ENCODE measurements around the gene SRPK2.
A peak's percentile ranks its signal among the peaks of the same experiment; 100 is the strongest.
"Not testable (repeated sequence)": the region's sequence is repeated elsewhere in the genome, so short reads cannot be mapped to it uniquely, and the experiment has no call there.

Gene SRPK2

DNA sequence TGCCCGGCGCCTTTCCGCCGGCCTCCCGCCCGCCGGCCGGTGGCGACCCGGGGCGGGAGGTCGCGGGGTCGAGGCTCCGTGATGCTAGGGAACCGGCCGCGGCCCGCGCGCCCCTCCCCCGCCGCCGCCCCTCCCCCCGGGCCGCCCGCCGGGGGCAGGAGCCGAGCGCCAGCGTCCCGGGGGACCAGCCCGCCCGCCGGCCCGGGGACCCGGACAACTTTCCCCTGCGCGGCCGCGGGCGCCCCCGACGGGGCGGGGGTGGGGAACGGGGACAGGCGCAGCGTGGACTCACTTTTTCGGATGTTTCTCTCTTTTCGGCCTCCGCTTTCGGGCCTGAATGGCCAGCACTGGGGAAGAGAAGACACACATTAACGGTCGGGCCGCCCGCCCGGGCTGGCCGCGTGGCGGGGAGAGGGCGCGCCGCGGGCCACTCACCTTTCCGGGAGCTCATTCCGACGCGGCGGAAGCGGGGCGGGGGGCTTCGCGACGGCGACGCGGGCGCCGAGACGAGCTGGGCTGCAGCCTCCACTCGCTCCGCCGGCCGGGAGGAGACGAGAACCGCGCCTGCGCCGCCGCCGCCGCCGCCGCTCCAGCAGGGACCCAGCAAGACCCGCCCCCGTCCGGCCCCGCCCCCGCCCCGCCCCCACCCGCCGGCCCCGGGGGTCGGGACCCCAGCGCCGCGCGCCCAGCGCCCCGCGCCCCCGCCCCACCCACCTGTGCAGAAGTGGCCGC is at the start of gene SRPK2:
TSS of gene SRPK2 (minus strand) at position 566 of the 732 bp plus-strand sequence.
- DNase-seq, result peak; percentile 91

DNA sequence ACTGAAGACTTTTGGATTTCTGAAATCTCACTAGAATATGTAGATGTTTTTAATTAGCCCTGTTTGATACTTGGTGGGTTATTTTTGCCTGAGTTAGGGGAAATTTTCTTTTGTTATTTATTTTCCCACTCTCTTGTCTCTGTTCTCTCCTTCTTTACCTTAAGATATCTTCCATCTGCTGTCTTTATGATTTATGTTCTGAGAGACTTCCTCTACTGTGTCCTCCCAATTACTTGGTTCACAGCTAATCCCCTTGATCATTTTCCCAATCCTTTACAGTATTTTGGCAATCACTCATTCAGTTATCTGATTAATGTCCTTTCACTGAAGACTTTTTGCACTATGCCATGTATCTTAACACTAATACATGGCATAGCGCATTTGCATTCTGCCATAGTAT is 49.5 kb upstream of the SRPK2 start:
- DNase-seq, result no peak

DNA sequence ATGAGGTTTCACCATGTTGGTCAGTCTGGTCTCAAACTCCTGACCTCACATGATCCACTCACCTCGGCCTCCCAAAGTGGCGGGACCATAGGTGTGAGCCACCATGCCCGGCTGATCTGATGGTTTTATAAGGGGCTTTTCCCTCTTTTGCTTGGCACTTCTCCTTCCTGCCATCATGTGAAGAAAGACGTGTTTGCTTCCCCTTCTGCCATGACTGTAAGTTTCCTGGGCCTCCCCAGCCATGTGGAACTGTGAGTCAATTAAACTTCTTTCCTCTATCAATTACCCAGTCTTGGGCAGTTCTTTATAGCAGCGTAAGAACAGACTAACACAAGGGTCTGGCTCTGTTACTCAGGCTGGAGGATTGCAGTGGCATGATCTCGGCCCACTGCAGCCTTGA is 48.6 kb upstream of the SRPK2 start:
- DNase-seq, result not testable (repeated sequence)

DNA sequence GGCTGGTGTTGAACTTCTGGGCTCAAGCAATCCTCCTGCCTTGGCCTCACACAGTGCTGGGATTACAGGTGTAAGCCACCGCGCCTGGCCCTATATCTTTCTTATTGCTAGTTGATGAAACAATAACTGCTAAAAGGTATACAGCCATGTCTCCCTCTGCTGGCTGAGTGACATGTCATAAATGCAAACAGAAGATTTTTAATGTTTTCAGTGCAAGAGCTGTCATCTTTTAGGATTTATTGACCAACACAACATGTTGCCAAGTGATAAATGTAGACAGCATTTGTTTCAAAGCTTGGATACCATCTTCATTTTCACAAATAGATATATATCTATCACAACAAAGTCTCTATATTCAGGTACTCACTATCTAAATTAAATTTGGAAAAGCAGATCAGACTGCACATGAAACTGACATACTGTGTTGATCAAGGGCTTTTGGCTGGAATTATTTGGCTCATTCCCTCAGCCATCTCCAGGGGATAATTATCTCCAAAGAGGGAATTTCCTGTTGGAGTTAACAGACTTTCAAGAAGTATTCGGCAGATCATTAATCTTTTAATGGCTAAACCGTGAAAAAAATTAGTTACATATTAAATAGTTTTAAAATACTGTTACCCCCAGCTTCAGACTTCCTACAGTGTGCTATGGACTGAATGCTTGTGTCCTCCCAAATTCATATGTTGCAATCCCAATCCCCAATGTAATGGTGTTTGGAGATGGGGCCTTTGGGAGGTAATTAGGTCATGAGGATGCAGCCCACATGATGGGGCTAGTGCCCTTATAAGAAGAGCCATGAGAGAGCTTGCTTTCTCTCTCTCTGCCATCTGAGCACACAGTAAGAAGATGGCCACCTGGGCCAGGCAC is 41.3 kb upstream of the SRPK2 start:
- DNase-seq, result peak; percentile 84

DNA sequence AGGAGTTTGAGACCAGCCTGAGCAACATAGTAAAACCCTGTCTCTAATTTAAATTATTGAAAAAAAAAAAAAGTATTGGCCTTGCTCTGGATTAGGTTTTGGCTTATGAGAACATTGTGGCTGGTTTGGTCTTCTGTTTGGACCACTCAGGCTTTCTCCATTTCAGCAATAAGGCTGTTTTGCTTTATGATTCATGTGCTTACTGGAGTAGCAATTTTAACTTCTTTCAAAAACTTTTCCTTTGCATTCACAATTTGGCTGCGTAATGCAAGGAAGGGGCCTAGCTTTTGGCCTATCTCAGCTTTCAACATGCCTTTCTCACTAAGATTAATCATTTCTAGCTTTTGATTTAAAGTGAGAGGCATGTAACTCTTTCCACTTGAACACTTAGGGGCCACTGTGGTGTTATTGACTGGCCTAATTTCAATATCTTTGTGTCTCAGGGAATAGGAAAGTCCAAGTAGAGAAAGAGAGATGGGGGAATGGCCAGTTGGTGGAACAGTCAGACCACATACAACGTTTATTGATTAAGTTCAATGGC is 38.0 kb upstream of the SRPK2 start:
- DNase-seq, result no peak

DNA sequence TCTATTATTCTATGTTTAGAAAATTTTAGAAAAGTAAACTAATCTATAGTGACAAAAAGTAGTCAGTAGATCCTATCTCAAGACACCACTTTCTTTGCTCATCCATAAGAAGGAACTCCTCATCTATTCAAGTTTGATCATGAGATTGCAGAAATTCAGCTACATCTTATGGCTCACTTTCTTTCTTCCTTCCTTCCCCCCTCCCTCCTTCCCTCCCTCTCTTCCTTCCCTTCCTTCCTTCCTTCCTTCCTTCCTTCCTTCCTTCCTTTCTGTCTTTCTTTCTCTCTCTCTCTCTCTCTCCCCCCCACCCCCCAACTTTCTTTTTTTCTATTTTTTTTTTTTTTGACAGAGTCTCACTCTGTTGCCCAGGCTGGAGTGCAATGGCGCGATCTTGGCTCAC is 35.3 kb upstream of the SRPK2 start:
- DNase-seq, result no peak

DNA sequence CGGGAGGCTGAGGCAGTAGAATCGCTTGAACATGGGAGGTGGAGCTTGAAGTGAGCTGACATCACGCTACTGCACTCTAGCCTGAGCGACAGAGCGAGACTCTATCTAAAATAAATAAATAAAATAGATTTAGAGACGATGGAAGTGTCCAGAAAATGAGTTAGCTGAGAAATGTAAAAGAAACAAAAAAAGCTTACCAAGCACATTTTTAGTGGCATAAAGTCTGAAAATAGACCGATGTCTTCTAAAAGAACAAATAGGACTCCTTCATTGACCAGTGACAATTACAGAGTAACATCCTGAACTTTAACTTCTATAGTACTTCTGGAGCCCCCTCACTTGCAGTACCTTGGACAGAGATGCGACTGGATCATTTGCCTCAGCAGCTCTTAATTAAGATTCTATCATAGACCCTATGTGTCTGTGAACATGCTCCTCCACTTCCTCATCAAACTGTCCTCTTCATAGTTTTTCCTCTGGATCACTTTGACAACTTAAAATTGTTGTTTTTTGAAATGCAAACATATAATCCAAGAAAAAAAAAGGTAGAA is 25.2 kb upstream of the SRPK2 start:
- DNase-seq, result no peak

DNA sequence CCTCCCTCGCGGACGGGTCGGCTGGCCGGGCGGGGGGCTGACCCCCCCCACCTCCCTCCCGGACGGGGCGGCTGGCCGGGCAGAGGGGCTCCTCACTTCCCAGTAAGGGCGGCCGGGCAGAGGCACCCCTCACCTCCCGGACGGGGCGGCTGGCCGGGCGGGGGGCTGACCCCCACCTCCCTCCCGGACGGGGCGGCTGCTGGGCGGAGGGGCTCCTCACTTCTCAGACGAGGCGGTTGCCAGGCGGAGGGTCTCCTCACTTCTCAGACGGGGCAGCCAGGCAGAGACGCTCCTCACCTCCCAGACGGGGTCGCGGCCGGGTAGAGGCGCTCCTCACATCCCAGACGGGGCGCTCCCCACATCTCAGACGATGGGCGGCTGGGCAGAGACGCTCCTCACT is 22.1 kb upstream of the SRPK2 start:
- DNase-seq, result not testable (repeated sequence)

DNA sequence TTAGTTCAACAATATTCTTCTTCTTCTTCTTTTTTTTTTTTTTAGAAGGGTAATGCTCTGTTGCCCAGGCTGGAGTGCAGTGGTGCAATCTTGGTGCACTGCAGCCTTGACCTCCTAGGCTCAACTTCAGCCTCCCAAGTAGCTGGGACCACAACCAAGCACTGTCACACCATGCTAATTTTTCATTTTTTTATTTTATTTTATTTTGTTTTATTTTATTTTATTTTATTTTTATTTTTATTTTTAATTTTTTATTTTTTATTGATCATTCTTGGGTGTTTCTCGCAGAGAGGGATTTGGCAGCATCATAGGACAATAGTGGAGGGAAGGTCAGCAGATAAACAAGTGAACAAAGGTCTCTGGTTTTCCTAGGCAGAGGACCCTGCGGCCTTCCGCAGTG is 21.1 kb upstream of the SRPK2 start:
- DNase-seq, result not testable (repeated sequence)

DNA sequence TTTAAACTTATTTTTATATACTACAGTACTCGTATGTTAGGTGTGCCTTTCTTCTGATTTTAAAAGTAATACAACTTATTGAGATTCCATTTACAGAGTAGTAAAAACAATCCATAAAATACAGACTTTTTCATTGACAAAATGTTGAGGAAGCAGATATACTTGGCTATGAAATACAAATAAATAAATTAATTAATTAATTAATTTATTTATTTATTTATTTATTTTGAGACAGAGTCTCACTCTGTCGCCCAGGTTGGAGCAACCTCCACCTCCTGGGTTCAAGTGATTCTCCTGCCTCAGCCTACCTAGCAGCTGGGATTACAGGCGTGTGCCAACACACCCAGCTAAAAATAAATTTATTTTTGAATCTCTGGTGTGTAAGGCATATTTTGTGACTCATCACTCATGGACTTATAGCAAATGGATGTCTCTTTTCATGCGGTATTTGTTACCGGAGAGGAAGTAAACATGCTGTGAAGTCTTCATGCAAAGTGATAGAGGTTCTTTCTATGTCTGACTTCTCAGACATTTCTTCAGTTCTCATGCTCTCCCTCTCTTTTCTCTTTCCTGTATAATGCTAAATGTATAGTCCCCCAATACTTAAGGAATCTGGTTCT is 20.2 kb upstream of the SRPK2 start:
- DNase-seq, result no peak

DNA sequence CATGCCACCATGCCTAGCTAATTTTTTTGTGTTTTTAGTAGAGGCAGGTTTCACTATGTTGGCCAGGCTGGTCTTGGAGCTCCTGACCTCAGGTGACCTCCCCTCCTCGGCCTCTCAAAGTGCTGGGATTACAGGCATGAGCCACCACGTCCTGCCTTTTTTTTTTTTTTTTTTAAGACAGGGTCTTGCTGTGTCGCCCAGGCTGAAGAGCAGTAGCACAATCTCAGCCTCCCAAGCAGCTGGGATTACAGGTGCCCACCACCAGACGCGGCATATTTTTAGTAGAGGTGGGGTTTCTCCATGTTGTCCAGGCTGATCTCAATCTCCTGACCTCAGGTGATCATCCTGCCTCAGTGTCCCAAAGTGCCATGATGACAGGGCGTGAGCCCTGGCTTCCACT is 14.4 kb upstream of the SRPK2 start:
- DNase-seq, result no peak

DNA sequence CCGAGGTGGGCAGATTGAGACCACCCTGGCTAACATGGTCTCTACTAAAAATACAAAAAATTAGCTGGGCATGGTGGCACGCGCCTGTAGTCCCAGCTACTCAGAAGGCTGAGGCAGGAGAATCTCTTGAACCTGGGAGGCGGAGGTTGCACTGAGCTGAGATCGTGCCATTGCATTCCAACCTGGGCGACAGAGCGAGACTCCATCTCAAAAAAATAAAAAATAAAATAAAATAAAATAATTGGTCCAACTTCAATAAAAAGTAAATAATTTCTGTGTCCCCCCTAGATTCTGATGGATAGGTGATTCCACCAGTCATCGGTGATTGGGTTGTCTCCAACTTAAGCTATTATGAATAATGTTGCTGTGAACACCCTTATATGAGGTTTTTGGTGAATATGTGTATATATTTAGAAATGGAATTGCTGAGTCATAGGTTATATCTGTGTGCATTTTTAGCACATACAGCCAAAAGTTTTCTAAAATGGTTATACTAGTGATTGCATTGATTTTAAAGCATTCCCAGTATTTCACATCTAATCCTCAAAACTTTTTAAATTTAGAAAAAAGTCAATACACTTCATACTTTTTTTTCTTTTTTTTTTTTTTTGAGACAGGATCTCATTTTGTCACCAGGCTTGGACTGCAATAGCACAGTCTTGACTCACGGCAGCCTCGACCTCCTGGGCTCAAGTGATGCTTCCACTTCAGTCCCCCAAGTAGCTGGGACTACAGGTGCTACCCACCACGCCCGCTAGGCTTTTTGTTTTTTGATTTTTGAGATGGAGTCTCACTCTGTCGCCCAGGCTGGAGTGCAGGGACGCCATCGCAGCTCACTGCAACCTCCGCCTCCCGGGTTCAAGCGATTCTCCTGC is 13.7 kb upstream of the SRPK2 start:
- no peak for DNase-seq

DNA sequence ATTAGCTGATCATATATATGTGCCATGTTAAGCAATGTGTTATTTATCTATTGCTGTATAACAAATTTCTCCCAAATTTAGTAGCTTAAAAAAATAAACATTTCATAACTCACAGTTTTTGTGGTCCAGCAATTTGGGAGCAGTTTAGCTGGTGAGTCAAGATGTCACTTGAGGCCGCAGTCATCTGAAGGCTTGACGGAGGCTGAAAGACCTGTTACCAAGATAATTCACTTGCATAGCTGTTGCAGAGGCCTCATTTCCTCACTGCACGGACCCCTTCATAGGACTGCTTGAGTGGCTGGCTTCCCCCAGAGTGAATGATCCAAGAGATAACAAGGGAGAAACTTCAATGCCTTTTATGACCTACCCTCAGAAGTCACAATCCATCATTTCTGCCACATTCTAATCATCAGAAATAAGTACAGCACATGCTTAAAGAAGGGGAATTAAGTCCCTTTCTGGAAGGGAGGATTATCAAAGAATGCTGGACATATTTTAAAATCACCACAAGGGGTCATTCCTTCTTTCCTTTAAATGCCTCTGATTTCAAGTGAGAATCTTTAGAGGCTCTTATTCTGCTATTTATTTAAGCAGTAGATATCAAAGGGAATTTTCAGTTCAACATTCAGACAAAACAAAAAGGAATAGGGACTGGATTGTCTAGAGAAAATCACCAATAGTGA is 10.5 kb upstream of the SRPK2 start:
- peak; percentile 26 for DNase-seq

DNA sequence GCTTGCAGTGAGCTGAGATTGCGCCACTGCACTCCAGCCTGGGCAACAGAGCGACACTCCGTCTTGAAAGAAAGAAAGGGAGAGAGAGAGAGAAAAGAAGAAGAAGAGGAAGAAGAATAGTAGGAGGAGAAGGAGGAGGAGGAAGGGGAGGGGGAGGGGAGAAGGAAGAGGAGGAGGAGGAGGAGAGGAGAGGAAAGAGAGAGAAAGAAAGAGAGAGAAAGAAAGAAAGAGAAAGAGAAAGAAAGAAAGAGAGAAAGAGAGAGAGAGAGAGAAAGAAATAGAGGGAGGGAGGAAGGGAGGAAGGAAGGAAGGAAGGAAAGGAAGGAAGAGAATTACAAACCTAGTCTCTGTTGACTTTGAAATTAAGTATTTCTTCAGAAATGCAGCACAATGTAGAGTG is 7.8 kb upstream of the SRPK2 start:
- DNase-seq, result no peak

DNA sequence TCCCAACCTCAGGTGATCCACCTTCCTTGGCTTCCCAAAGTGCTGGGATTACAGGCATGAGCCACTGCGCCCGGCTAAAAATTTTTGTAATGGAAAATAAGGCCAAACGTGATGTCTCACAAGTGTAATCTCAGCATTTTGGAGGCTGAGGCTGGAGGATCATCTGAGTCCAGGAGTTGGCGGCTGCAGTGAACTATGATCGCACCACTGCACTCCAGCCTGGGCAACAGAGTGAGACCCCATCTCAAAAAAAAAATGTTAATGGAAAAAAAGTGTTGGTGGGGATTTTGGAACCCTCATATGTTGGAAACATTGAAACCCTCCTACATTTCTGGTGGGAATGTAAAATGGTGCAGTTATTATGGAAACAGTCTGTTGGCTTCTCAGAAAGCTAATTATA is 2.7 kb upstream of the SRPK2 start:
- DNase-seq, result no peak

DNA sequence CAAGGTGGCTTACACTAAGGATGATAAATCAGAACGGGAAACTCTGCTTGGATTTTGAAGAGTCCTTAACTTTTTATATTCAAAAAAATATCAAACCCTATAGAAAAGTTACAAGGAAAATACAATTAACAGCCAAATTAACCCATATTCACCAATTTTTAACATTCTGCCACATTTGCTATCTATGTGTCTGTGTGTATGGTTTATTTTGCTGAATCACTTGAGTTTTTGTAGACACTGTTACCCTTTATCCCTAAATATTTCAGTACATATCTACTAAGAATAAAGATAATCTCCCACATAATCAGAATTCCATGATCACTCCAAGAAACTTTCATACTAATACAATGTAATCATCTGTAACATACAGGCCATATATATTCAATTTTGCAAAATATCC is 1.2 kb upstream of the SRPK2 start:
- no peak for DNase-seq

DNA sequence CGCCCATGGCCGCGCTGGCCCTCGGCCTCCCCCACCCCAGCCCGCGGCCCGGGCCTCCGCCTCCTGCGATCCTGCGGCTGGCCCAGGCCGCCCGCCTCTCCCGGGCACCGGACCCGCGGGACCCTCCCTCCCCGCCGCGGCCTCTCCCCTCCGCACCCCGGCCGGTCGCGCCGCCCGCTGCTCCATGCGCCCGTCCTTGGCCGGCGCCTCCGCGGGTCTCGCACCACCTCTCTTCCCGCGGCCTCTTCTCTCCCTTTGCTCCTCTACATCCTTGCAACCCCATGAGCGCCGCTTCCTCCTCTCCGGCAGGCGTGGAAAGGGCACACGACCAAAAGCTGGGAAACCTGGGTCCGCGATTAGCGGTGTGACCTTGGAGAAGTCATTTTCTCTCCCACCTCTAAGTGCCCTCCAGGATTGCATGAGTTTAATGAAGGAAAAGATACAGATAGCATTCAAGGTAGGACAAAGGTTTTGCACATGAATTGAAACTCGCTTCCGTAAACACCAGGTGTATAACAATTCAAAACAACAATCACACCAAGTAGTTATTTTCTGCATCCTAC is 448 bp upstream of the SRPK2 start:
- peak; percentile 76 for DNase-seq

DNA sequence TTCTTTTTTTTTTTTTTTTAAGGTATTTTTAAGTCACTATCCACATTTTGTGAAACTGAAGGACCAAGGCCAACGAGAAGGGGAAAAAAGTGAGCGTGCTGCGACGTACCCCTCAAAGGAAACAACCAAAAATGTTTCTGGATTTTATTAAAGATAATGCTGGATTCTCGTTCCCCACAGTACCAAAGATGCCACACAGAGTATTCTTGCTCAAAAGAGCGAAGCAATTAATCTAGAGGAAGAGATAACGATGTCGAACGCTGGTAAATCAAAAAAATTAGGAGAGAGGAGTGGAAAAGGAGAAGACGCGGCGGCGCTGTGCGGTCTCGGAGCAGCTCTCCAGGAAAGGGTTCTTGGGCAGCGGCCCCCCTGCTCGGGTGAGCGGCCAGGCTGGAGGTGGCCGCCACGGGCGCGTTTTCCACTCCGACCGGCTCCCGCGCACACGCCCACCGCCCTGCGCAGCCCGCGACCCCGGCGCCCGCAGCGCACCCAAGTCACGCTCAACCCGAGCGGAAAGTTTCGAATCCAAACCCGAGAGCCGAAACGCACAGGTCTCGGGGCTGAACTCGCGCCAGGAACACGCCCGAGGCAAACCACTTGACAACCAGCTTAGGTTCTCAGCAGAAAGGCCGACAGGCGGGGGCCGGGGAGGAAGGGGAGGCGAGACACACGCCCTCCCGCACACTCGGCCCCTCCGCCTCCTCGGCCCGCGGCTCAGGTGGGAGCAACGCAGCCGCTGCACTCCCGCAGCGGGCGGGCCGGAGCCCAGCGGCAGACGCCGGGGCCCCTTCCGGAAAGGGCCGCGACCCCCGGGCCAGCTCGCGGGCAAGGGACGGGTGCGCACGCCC is 989 bp downstream of the SRPK2 start:
- peak; percentile 83 for DNase-seq

DNA sequence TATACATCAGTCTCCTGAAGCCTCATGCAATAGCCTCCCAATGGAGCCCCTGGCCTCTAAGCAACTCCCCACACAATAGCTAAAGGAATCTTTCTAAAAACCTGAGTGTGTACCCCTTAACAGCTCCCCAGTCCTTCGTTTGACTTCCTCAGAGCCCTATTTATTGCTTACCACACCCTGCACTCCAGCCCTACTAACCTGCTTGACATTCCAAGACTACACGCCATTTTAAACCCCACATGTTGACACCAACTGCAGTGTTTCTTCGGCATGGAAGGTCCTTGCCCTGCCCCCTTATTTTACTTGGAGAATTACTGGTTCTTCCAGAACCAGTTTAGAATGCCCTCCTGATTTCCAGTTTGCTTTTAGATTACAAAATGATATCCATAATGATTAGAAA is 10.8 kb downstream of the SRPK2 start:
- no peak for DNase-seq

DNA sequence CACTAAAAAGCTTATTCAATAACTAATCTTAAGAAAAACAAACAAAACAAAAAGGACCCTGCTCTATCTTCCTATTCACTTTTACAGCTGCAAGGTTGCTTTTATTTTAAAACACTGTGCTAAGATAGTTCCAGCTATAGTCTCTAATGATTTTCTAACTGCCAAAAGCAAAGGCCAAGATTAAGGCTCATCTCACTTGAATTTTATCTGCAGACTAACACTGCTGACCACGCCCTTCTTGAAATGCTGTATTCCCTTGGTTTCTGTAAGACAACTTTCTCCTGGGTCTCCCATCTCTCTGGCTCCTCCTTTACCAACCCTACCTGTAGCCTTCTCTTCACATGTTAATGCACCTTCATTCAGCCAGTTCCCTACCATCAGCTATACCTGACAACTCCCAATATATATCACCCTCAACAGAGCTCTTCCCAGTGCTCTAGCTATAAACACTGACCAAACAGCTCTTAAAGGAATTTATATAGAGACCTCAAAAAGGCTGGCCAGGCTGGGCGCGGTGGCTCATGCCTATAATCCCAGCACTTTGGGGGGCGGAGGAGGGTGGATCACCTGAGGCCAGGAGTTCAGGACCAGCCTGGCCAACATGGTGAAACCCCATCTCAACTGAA is 11.7 kb downstream of the SRPK2 start:
- no peak for DNase-seq

All from NCI-H69 (cell line).